ENCODE results near the gene ASF1A. TPM values are rescaled to one million over a fixed set of nuclear protein-coding genes. Genes with fewer than 3 reads are reported as not detected.
"Not testable (repeated sequence)": the region's sequence is repeated elsewhere in the genome, so short reads cannot be mapped to it uniquely, and the experiment has no call there.

Gene ASF1A
- total RNA-seq, 2 donors from 2014 or later: 6.3 to 7.8 TPM

DNA sequence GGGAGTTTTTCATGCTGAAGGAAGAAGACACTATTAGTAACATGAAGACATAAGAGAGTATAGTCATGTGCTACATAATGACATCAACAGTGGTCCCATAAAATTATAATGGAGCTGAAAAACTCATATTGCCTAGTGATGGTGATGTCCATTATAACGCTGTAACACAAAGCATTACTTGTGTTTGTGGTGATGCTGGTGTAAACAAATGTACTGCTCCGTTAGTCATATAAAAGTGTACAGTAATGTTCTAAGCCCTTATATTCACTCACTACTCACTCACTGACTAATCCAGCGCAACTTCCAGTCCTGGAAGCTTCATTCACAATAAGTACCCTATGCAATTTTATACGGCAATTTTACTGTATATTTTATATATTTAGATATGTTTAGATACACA, 26.8 kb upstream of the ASF1A start:
- Histone ChIP-seq H3K36me3 (replicated peaks in 1 of 2; ENCODE audit: insufficient read depth in 1 of 2, low read depth in 2 of 2) (no peaks in the 10 kb centered on the region), H3K27me3 (no peaks in the 10 kb centered on the region), H3K27ac (no peak overlapping the region), H3K4me1 (peaks cover 8% of the 10 kb centered on the region), H3K4me3 (no peak overlapping the region), H3K9me3 (no peaks in the 10 kb centered on the region)
- no peak for ATAC-seq
- intact Hi-C loops (cut with DNase I): no loop called here
- TF ChIP-seq, protein P1, sequence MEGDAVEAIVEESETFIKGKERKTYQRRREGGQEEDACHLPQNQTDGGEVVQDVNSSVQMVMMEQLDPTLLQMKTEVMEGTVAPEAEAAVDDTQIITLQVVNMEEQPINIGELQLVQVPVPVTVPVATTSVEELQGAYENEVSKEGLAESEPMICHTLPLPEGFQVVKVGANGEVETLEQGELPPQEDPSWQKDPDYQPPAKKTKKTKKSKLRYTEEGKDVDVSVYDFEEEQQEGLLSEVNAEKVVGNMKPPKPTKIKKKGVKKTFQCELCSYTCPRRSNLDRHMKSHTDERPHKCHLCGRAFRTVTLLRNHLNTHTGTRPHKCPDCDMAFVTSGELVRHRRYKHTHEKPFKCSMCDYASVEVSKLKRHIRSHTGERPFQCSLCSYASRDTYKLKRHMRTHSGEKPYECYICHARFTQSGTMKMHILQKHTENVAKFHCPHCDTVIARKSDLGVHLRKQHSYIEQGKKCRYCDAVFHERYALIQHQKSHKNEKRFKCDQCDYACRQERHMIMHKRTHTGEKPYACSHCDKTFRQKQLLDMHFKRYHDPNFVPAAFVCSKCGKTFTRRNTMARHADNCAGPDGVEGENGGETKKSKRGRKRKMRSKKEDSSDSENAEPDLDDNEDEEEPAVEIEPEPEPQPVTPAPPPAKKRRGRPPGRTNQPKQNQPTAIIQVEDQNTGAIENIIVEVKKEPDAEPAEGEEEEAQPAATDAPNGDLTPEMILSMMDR (IDR thresholded peaks at IDR 0.05): no peak
- 96 to 98% methylated on average over 4 of the region's 4 CpGs for WGBS, 2 donors
- no peak for DNase-seq

DNA sequence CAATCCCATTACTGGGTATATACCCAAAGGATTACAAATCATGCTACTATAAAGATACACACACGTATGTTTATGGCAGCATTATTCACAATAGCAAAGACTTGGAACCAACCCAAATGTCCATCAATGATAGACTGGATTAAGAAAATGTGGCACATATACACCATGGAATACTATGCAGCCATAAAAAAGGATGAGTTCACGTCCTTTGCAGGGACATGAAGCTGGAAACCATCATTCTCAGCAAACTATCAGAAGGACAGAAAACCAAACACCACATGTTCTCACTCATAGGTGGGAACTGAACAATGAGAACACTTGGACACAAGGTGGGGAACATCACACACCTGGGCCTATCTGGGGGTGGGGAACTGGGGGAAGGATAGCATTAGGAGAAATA, 25.1 kb upstream of the ASF1A start:
- 88 to 97% methylated on average over 2 of the region's 2 CpGs for WGBS, 2 donors
- intact Hi-C loops (cut with DNase I): not testable (repeated sequence)

DNA sequence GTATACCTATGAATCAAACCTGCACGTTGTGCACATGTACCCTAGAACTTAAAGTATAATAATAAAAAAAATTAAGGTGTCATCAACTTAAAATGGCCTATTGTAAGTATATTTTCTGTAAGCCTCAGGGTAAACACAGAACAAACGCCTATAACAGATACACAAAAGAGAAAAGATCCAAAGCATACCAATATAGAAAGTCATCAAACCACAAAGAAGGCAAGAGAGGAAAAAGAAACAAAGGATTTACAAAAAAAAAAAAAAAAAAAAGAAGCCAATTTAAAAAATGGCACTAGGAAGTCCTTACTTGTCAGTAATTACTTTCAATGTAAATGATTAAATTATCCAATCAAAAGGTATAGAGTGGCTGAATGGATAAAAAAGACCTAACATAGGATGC, 24.6 kb upstream of the ASF1A start:
- DNase-seq (no peak), ATAC-seq (no peak)
- 92 to 95% methylated on average over 2 of the region's 2 CpGs for WGBS, 2 donors
- TF ChIP-seq, protein P1 (IDR thresholded peaks at IDR 0.05): no peak
- TF ChIP-seq POLR2A (IDR thresholded peaks at IDR 0.05): no peak
- Histone ChIP-seq H3K27ac (no peak overlapping the region), H3K27me3 (no peaks in the 10 kb centered on the region), H3K9me3 (no peaks in the 10 kb centered on the region), H3K36me3 (replicated peaks in 1 of 2; ENCODE audit: insufficient read depth in 1 of 2, low read depth in 2 of 2) (no peaks in the 10 kb centered on the region), H3K4me3 (no peak overlapping the region), H3K4me1 (peaks cover 8% of the 10 kb centered on the region)
- intact Hi-C loops (cut with DNase I): no loop called here

More for the DNA sequence above, 25.1 kb upstream of the ASF1A start:
- ATAC-seq; H3K4me3 ChIP-seq; H3K36me3 ChIP-seq (replicated peaks in 1 of 2; ENCODE audit: insufficient read depth in 1 of 2, low read depth in 2 of 2); DNase-seq; H3K9me3 ChIP-seq; H3K4me1 ChIP-seq; H3K27ac ChIP-seq; H3K27me3 ChIP-seq: not testable (repeated sequence)

DNA sequence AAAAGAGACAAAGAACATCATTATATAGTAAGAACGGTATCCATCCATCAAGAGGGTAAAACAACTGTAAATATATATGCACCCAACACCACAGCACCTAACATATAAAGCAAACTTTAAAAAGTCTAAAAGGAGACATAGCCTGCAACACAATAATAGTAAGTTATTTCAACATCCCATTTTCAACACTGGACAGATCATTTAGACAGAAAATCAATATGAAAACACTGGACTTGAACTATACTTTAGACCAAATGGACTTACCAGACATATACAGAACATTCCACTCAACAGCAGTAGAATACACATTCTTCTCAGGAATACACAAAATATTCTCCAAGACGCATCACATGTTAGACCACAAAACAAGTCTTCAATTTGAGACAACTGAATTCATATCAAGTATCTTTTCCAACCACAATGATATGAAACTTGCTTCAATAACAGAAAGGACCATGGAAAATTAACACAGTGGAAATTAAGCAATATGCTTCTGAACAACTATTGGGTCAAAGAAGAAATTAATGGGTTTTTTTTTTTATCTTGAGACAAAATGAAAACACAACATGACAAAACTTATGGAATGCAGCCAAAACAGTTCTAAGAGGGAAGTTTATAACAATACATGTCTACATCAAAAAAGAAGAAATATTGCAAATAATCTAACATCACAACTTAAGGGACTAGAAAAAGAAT, 23.9 kb upstream of the ASF1A start:
- no peak for TF ChIP-seq POLR2A (IDR thresholded peaks at IDR 0.05)
- TF ChIP-seq, protein P1 (IDR thresholded peaks at IDR 0.05): no peak
- Histone ChIP-seq H3K9me3 (no peaks in the 10 kb centered on the region), H3K27ac (no peak overlapping the region), H3K4me3 (no peak overlapping the region), H3K36me3 (replicated peaks in 1 of 2; ENCODE audit: insufficient read depth in 1 of 2, low read depth in 2 of 2) (no peaks in the 10 kb centered on the region), H3K4me1 (peaks cover 4% of the 10 kb centered on the region), H3K27me3 (no peaks in the 10 kb centered on the region)
- WGBS, 2 donors: 88 to 94% methylated on average over 2 of the region's 2 CpGs
- intact Hi-C loops (cut with DNase I): no loop called here
- no peak for ATAC-seq
- DNase-seq: no peak

DNA sequence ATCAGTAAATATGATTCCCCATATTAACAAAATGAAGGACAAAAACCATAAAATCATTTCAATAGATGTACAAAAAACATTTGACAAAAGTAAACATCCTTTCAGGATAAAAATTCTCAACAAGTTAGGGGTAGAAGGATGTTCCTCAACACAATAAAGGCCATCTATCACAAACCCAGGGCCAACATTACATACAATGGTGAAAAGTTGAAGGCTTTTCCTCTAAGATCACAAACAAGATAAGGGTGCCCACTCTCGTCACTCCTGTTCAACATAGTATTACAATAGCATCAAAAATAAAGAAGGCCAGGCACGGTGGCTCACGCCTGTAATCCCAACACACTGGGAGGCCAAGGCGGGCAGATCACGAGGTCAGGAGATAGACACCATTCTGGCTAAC, 22.6 kb upstream of the ASF1A start:
- Histone ChIP-seq H3K9me3 (no peaks in the 10 kb centered on the region), H3K36me3 (replicated peaks in 1 of 2; ENCODE audit: insufficient read depth in 1 of 2, low read depth in 2 of 2) (no peaks in the 10 kb centered on the region), H3K27me3 (no peaks in the 10 kb centered on the region), H3K4me3 (no peak overlapping the region), H3K4me1 (peaks cover 6% of the 10 kb centered on the region), H3K27ac (no peak overlapping the region)
- WGBS, 2 donors: 89 to 92% methylated on average over 5 of the region's 5 CpGs
- TF ChIP-seq, protein P1 (IDR thresholded peaks at IDR 0.05): no peak
- TF ChIP-seq POLR2A (IDR thresholded peaks at IDR 0.05): no peak
- ATAC-seq: no peak
- intact Hi-C loops (cut with DNase I): no loop called here
- DNase-seq: no peak

All from body of pancreas (tissue), 4 donors.